Caco-2 (cell line): ENCODE data around the gene TARBP1. TPM values are rescaled to one million over a fixed set of nuclear protein-coding genes. Genes with fewer than 3 reads are reported as not detected.

Experiments used
- BruUV-seq: library from RNA; stranded (reverse); fragments of 400-500 nt; replicated peaks from 2 replicates; lab custom pipeline; 2021; lab: Mats Ljungman, UMichigan
- CTCF ChIA-PET: fragments of 300-600 bp; sonication (Branson Sonifier 250); formaldehyde crosslinking; loops from one replicate; lab custom pipeline; 2022; ENCODE audit warnings: antibody characterized with exemption; lab: Charles Lee
- POLR2A ChIA-PET: fragments of 300-600 bp; sonication (Branson Sonifier 250); formaldehyde crosslinking; loops from one replicate; lab custom pipeline; 2022; ENCODE audit warnings: antibody characterized with exemption; lab: Charles Lee
- DNase-seq, 2 experiments: peaks; one replicate each; pipeline versions ENCODE4 v3.0.0 to v3.0.0-alpha.2; 2020 to 2022
- H3K27me3 ChIP-seq: replicated peaks from 2 replicates; pipeline ENCODE4 v1.6.0; 2011; ENCODE audit warnings: low read length; ENCODE audit not compliant: control insufficient read depth, insufficient read depth
- H3K36me3 ChIP-seq: 2 replicates; pipeline ENCODE4 v1.5.1; 2011; ENCODE audit warnings: low read length; ENCODE audit not compliant: control insufficient read depth, insufficient read depth
- H3K4me1 ChIP-seq: fragments of 250-450 bp; sonication (Bioruptor Pico); 2 replicates; pipeline ENCODE4 v1.5.1; 2020; ENCODE audit warnings: mild to moderate bottlenecking
- H3K4me3 ChIP-seq: 2 replicates; pipeline ENCODE4 v1.5.1; 2011; ENCODE audit warnings: low read depth, mild to moderate bottlenecking, control low read depth, low read length
- H3K9me3 ChIP-seq: fragments of 250-450 bp; sonication (Bioruptor Pico); 2 replicates; pipeline ENCODE4 v1.5.1; 2020; ENCODE audit warnings: mild to moderate bottlenecking, moderate library complexity
- H3K27ac Mint-ChIP-seq: one replicate; pipeline ENCODE4 v1.8.0; 2022; ENCODE audit warnings: mixed read lengths; ENCODE audit not compliant: unreplicated experiment
- H3K27me3 Mint-ChIP-seq: one replicate; pipeline ENCODE4 v1.8.0; 2022; ENCODE audit warnings: mixed read lengths; ENCODE audit not compliant: insufficient read depth, unreplicated experiment
- H3K36me3 Mint-ChIP-seq: one replicate; pipeline ENCODE4 v1.8.0; 2022; ENCODE audit warnings: mild to moderate bottlenecking, mixed read lengths; ENCODE audit not compliant: insufficient read depth, unreplicated experiment
- H3K4me1 Mint-ChIP-seq: one replicate; pipeline ENCODE4 v1.8.0; 2022; ENCODE audit warnings: low read depth, mixed read lengths; ENCODE audit not compliant: unreplicated experiment
- H3K4me3 Mint-ChIP-seq: one replicate; pipeline ENCODE4 v1.8.0; 2022; ENCODE audit warnings: mild to moderate bottlenecking, moderate library complexity, mixed read lengths; ENCODE audit not compliant: unreplicated experiment
- H3K9me3 Mint-ChIP-seq: one replicate; pipeline ENCODE4 v1.8.0; 2022; ENCODE audit warnings: mixed read lengths; ENCODE audit not compliant: unreplicated experiment
- intact Hi-C: fragments of 100-400 bp; cut with micrococcal nuclease; formaldehyde crosslinking; loops from one replicate; pipeline ENCODE4 v1.10.0; 2022; ENCODE audit not compliant: unreplicated experiment
- total RNA-seq: library from RNA; stranded (reverse); gene quantifications from 2 replicates; pipeline ENCODE4 v1.2.3, GENCODE V29; 2022
- TF ChIP-seq, protein P1 (sequence below), 2 experiments: fragments of 200-600 bp in 1 of 2; IDR thresholded peaks; 1 replicate in 1 of 2; 2 replicates in 1 of 2; pipeline versions ENCODE4 v1.5.1 to v1.8.0; 2011 to 2022; ENCODE audit warnings: antibody characterized with exemption in 1 of 2, control low read depth in 1 of 2, inconsistent platforms in 1 of 2, low read depth in 1 of 2, low read length in 1 of 2, mild to moderate bottlenecking in 1 of 2, moderate library complexity in 1 of 2; ENCODE audit not compliant: insufficient read depth in 1 of 2, severe bottlenecking in 1 of 2, unreplicated experiment in 1 of 2

The TARBP1 gene
- total RNA-seq, 1 experiment from 2014 or later, result 37.0 TPM

DNA sequence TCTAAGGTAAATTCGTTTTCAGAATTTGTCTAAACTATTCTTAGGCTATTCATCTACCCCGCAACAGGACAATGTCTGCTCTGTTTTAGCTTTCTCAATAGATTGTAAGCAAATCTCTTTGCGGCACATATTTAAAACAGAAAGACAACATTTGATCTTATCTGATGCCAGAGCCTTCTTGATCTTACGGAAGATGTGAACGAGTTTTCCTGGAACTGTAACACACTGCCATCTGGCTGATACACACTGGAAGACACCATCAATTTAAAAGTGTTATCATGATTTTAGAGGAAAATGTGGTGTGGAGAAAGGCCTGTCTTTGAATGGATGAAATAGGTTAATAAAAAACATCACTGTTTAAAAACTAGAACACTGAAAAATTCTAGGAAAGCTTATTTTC is 69.7 kb downstream of the TARBP1 start:
- TF ChIP-seq, protein P1, sequence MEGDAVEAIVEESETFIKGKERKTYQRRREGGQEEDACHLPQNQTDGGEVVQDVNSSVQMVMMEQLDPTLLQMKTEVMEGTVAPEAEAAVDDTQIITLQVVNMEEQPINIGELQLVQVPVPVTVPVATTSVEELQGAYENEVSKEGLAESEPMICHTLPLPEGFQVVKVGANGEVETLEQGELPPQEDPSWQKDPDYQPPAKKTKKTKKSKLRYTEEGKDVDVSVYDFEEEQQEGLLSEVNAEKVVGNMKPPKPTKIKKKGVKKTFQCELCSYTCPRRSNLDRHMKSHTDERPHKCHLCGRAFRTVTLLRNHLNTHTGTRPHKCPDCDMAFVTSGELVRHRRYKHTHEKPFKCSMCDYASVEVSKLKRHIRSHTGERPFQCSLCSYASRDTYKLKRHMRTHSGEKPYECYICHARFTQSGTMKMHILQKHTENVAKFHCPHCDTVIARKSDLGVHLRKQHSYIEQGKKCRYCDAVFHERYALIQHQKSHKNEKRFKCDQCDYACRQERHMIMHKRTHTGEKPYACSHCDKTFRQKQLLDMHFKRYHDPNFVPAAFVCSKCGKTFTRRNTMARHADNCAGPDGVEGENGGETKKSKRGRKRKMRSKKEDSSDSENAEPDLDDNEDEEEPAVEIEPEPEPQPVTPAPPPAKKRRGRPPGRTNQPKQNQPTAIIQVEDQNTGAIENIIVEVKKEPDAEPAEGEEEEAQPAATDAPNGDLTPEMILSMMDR (IDR thresholded peaks at IDR 0.05; ENCODE audit: insufficient read depth in 1 of 2, low read depth in 1 of 2, low read length in 1 of 2, severe bottlenecking in 1 of 2, unreplicated experiment in 1 of 2), result no peak
- intact Hi-C loops, result no loop called here
- DNase-seq, result no peak
- Mint-ChIP-seq H3K4me3 (no peak overlapping the region), H3K9me3 (no peaks in the 10 kb centered on the region), H3K4me1 (no peaks in the 10 kb centered on the region), H3K27ac (no peak overlapping the region), H3K36me3 (peaks cover 11% of the 10 kb centered on the region), H3K27me3 (no peaks in the 10 kb centered on the region)
- BruUV-seq, result no TSS peak
- POLR2A ChIA-PET, result no interaction called here
- Histone ChIP-seq H3K4me3 (no peak overlapping the region), H3K27me3 (no peaks in the 10 kb centered on the region), H3K4me1 (no peaks in the 10 kb centered on the region), H3K36me3 (peaks cover 2% of the 10 kb centered on the region), H3K9me3 (no peaks in the 10 kb centered on the region)
- CTCF ChIA-PET, result no interaction called here

DNA sequence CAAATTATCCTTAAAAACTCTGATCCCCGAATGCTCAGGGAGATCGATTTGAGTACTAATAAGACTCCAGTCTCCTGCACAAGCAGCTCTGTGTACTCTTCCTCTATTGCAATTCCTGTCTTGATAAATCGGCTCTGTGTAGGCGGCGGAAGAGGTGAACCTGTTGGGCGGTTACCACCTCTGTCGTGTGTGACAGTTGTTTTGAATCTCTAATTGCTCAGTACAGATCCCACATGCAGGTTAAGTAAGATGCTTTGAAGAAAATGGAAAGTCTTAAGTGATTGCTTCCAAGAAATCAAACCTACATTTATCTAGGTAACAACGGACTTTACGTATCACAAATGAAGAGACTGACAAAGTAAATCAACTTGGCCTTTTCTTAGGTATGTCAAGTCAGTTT is 70.2 kb downstream of the TARBP1 start:
- Mint-ChIP-seq H3K4me3 (no peak overlapping the region), H3K27ac (no peak overlapping the region), H3K36me3 (peaks cover 11% of the 10 kb centered on the region), H3K9me3 (no peaks in the 10 kb centered on the region), H3K4me1 (no peaks in the 10 kb centered on the region), H3K27me3 (no peaks in the 10 kb centered on the region)
- no peak for DNase-seq
- no TSS peak for BruUV-seq
- H3K9me3 ChIP-seq, result no peaks in the 10 kb centered on the region
- TF ChIP-seq, protein P1 (IDR thresholded peaks at IDR 0.05; ENCODE audit: insufficient read depth in 1 of 2, low read depth in 1 of 2, low read length in 1 of 2, severe bottlenecking in 1 of 2, unreplicated experiment in 1 of 2), result no peak
- CTCF ChIA-PET, result no interaction called here
- H3K4me3 ChIP-seq, result no peak overlapping the region
- H3K4me1 ChIP-seq, result no peaks in the 10 kb centered on the region
- POLR2A ChIA-PET, result no interaction called here
- no peaks in the 10 kb centered on the region for H3K27me3 ChIP-seq
- intact Hi-C loops, result no loop called here
- peaks cover 2% of the 10 kb centered on the region for H3K36me3 ChIP-seq

DNA sequence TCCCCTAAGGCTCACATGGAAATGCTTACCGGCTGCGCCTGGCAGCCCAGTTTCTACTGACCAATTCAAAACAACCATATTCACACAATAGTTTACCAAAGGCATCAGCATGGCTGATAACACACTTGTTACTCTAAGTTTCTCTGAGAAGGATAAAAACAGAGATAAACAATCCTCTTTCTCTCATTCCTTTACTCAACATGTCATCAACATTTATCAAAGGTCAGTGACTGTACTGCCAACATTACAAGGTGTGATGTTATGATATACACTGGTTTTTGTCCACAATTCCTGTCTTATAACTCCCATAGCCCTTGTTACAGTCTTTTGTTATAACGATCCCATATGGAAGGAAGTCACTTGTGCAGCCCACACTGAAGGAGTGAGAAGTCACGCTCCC is 72.1 kb downstream of the TARBP1 start:
- H3K9me3 Mint-ChIP-seq, result no peaks in the 10 kb centered on the region
- TF ChIP-seq, protein P1 (IDR thresholded peaks at IDR 0.05; ENCODE audit: insufficient read depth in 1 of 2, low read depth in 1 of 2, low read length in 1 of 2, severe bottlenecking in 1 of 2, unreplicated experiment in 1 of 2), result no peak
- no peaks in the 10 kb centered on the region for H3K27me3 Mint-ChIP-seq
- no peaks in the 10 kb centered on the region for H3K9me3 ChIP-seq
- H3K4me1 ChIP-seq, result no peaks in the 10 kb centered on the region
- peaks cover 16% of the 10 kb centered on the region for H3K36me3 Mint-ChIP-seq
- H3K4me1 Mint-ChIP-seq, result no peaks in the 10 kb centered on the region
- H3K27me3 ChIP-seq, result no peaks in the 10 kb centered on the region
- POLR2A ChIA-PET, result no interaction called here
- peaks cover 2% of the 10 kb centered on the region for H3K36me3 ChIP-seq
- no TSS peak for BruUV-seq
- CTCF ChIA-PET, result no interaction called here
- H3K4me3 ChIP-seq, result no peak overlapping the region
- intact Hi-C loops, result no loop called here
- DNase-seq, result no peak
- H3K27ac Mint-ChIP-seq, result no peak overlapping the region
- no peak overlapping the region for H3K4me3 Mint-ChIP-seq
